ENCODE results near the gene COX4I2.

GRCh38 chr20:31605902-31606803 is 31.6 kb upstream of the COX4I2 start:
- TF ChIP-seq ARID4B (CRISPR knock-in tag; IDR thresholded peaks at IDR 0.05; ENCODE audit: borderline replicate concordance) (0 out of 2 replicates have a peak, but pooled peaks have one; percentile 29), ETV6 (CRISPR knock-in tag; IDR thresholded peaks at IDR 0.05) (0 out of 2 replicates have a peak, but pooled peaks have one; percentile 2), CTCF (IDR thresholded peaks at IDR 0.05) (no peak), HMGA2 (CRISPR knock-in tag; IDR thresholded peaks at IDR 0.05) (no peak), MAX (CRISPR knock-in tag; IDR thresholded peaks at IDR 0.05) (no peak), TP53 (CRISPR knock-in tag; IDR thresholded peaks at IDR 0.05) (no peak), PREB (CRISPR knock-in tag; IDR thresholded peaks at IDR 0.05; ENCODE audit: borderline replicate concordance) (no peak), KAT7 (CRISPR knock-in tag; IDR thresholded peaks at IDR 0.05; ENCODE audit: borderline replicate concordance) (no peak), CREM (CRISPR knock-in tag; IDR thresholded peaks at IDR 0.05) (no peak), GTF2I (CRISPR knock-in tag; conservative IDR thresholded peaks at IDR 0.05) (no peak), ESRRA (CRISPR knock-in tag; IDR thresholded peaks at IDR 0.05; ENCODE audit: borderline replicate concordance) (no peak), GRHL2 (CRISPR knock-in tag; IDR thresholded peaks at IDR 0.05; ENCODE audit: insufficient replicate concordance, severe bottlenecking) (no peak), MYBL2 (CRISPR knock-in tag; IDR thresholded peaks at IDR 0.05) (no peak)
